Measurements from ENCODE around the gene DOCK4.
"Not testable (repeated sequence)": the region's sequence is repeated elsewhere in the genome, so short reads cannot be mapped to it uniquely, and the experiment has no call there.

The DOCK4 gene

GRCh38 chr7:112206238-112206990 is at the start of gene DOCK4, which contains the start of gene ZNF277:
Gene DOCK4 (minus strand): TSS chr7:112206399. CDS start chr7:112206138, 261 bp downstream.
Gene ZNF277 (plus strand): TSS chr7:112206695. CDS start chr7:112206717, 22 bp downstream.
- no peak for TF ChIP-seq CTCF (IDR thresholded peaks at IDR 0.05; ENCODE audit: insufficient read depth, low read depth, low read length, missing control alignments)
- DNase-seq (ENCODE audit: low read depth) = peak; percentile 99
- peak within 1 kb of the TSS; percentile 84 for H3K4me3 ChIP-seq (ENCODE audit: low read depth, low read length)

GRCh38 chr7:112255388-112255720 is 49.2 kb upstream of the DOCK4 start:
- TF ChIP-seq CTCF (IDR thresholded peaks at IDR 0.05; ENCODE audit: insufficient read depth, low read depth, low read length, missing control alignments) = no peak
- no peak overlapping the region for H3K4me3 ChIP-seq (ENCODE audit: low read depth, low read length)
- no peak for DNase-seq (ENCODE audit: low read depth)

GRCh38 chr7:112254709-112255387 is 48.6 kb upstream of the DOCK4 start:
- no peak for TF ChIP-seq CTCF (IDR thresholded peaks at IDR 0.05; ENCODE audit: insufficient read depth, low read depth, low read length, missing control alignments)
- DNase-seq (ENCODE audit: low read depth) = no peak
- no peak overlapping the region for H3K4me3 ChIP-seq (ENCODE audit: low read depth, low read length)

GRCh38 chr7:112254156-112254555 is 48.0 kb upstream of the DOCK4 start:
- no peak for DNase-seq (ENCODE audit: low read depth)
- TF ChIP-seq CTCF (IDR thresholded peaks at IDR 0.05; ENCODE audit: insufficient read depth, low read depth, low read length, missing control alignments) = no peak
- H3K4me3 ChIP-seq (ENCODE audit: low read depth, low read length) = no peak overlapping the region

- no peak for TF ChIP-seq CTCF (IDR thresholded peaks at IDR 0.05; ENCODE audit: insufficient read depth, low read depth, low read length, missing control alignments)
- no peak overlapping the region for H3K4me3 ChIP-seq (ENCODE audit: low read depth, low read length)
- DNase-seq (ENCODE audit: low read depth) = no peak
Measured at GRCh38 chr7:112252691-112253090, 46.5 kb upstream of the DOCK4 start.

- H3K4me3 ChIP-seq (ENCODE audit: low read depth, low read length) = no peak overlapping the region
- no peak for TF ChIP-seq CTCF (IDR thresholded peaks at IDR 0.05; ENCODE audit: insufficient read depth, low read depth, low read length, missing control alignments)
- no peak for DNase-seq (ENCODE audit: low read depth)
Measured at GRCh38 chr7:112252141-112252540, 45.9 kb upstream of the DOCK4 start.

GRCh38 chr7:112249967-112250366 is 43.8 kb upstream of the DOCK4 start:
- DNase-seq (ENCODE audit: low read depth); H3K4me3 ChIP-seq (ENCODE audit: low read depth, low read length): not testable (repeated sequence)
